Measurements from ENCODE around the gene CEP83. TPM values are rescaled to one million over a fixed set of nuclear protein-coding genes. Genes with fewer than 3 reads are reported as not detected.
A peak's percentile ranks its signal among the peaks of the same experiment; 100 is the strongest.

CEP83 gene
- total RNA-seq, 2 donors from 2014 or later: 22.0 to 26.2 TPM

DNA sequence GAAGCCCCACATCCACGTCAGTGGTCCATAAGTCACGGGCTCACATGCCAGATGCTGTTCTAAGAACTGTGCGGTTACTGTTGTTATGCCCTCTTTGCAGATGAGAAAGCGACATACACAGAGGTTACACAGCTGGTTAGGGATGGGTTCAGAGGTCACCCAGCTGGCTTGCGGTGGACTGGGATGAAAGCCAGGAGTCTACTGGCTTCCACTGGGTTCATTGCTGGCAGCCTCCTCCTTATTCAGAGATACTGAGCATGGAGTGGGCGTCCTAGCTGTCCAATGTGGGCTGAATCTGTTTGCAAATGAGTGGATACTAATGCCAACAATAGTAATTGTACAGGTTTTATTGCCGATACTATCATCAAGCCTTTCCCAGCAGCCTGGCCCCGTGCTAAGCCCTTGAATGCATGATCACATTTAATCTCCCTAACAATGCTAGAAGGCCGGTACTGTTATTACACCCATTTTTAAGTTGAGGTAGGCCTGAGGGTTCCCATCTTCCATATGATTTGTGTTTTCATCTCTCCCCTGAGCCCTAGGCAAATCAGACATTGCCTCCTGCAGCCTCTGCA lies 182.2 kb downstream of the CEP83 start:
- Mint-ChIP-seq H3K27ac (peak overlapping the region in 1 of 2 donors; percentile 18), H3K36me3 (peaks cover 0 to 14% of the 10 kb centered on the region in 2 donors), H3K9me3 (no peaks in the 10 kb centered on the region)
- no peak for ATAC-seq
- no peak for DNase-seq (ENCODE audit: low spot score in 2 of 2)

DNA sequence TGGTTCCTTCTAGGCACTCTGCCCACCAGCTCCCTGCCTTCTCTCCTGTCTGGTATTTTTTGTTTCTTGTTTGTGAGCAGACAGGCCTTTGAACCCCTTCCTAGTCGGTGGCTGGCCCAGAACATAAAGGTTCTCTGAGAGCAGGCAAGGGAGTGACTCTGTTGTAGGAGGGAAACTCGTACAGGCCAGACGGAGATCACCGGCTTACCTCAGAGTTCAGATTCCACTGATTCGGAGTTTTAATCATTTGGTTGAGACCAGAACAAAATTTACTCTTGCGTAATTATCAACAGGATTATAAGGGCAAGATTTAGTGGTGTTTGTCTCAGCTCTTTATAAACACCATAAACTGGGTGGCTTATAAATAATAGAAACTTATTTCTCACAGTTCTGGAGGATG lies 182.9 kb downstream of the CEP83 start:
- no peak overlapping the region for H3K27ac Mint-ChIP-seq
- no peaks in the 10 kb centered on the region for H3K9me3 Mint-ChIP-seq
- H3K36me3 Mint-ChIP-seq: peaks cover 5 to 15% of the 10 kb centered on the region in 2 donors
- DNase-seq (ENCODE audit: low spot score in 2 of 2): no peak
- no peak for ATAC-seq

DNA sequence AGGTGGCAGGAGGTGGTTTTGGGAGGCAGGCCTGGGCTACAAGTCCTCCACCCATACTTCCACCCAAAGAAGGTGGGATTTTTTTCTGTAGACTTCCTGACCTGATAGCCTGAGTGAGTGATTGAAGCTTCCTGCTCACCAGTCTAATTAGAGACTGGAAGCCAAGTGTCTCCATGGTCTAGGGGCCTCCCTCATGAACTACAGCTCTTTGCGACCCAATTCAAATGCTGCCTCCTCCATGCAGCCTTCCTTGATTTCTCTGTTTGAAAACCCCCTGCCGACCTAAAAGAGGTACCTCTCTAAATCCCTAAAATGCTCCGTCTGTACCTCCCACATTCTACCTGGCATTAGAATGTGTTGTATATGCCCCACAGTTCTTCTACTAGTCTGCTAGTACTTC lies 186.4 kb downstream of the CEP83 start:
- no peak for ATAC-seq
- no peaks in the 10 kb centered on the region for H3K9me3 Mint-ChIP-seq
- DNase-seq (ENCODE audit: low spot score in 2 of 2): no peak
- peaks cover 5 to 19% of the 10 kb centered on the region in 2 donors for H3K36me3 Mint-ChIP-seq
- H3K27ac Mint-ChIP-seq: peak overlapping the region; percentile 4 to 15

DNA sequence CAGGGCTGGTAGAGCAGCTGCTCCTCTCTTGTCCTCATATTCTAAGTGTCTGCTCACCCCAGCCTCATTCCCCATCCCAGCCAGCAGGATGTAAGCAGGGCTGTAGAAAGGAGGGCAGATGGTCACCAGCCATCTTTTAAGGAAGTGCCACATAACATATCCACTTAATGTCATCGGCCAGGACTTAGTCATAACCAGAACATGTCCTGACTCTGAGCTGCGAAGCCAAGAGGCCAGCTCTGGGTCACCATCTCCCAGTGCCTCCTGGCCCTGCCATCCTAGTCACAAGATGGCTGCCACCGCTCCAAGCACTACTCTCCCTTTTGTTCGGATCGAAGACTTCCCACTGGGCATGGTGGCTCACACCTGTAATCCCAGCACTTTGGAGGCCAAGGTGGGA lies 187.4 kb downstream of the CEP83 start:
- no peak for ATAC-seq
- H3K27ac Mint-ChIP-seq: peak overlapping the region in 1 of 2 donors; percentile 19
- H3K36me3 Mint-ChIP-seq: peaks cover 10 to 19% of the 10 kb centered on the region in 2 donors
- H3K9me3 Mint-ChIP-seq: no peaks in the 10 kb centered on the region
- DNase-seq (ENCODE audit: low spot score in 2 of 2): no peak

DNA sequence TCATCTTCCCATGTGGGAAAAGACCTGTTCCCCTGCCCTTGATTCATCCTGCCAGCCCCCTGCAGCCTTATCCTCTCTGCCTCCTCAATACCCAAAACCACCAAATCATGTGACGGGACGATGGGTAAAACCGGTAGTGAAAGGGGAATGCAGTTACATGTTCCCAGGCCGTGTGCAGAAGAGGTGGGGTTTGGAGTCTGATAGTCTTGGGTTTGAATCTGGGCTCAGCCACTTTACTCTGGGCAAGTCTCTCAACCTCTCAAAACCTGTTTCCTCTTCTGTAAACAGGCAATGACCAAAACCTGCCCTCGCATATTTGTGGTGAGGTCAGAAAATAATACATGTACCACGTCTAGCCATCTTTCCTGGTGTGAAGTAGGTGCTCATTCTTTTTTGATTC lies 188.3 kb downstream of the CEP83 start:
- no peaks in the 10 kb centered on the region for H3K9me3 Mint-ChIP-seq
- DNase-seq (ENCODE audit: low spot score in 2 of 2): no peak
- peaks cover 17 to 24% of the 10 kb centered on the region in 2 donors for H3K36me3 Mint-ChIP-seq
- no peak overlapping the region for H3K27ac Mint-ChIP-seq
- ATAC-seq: no peak

DNA sequence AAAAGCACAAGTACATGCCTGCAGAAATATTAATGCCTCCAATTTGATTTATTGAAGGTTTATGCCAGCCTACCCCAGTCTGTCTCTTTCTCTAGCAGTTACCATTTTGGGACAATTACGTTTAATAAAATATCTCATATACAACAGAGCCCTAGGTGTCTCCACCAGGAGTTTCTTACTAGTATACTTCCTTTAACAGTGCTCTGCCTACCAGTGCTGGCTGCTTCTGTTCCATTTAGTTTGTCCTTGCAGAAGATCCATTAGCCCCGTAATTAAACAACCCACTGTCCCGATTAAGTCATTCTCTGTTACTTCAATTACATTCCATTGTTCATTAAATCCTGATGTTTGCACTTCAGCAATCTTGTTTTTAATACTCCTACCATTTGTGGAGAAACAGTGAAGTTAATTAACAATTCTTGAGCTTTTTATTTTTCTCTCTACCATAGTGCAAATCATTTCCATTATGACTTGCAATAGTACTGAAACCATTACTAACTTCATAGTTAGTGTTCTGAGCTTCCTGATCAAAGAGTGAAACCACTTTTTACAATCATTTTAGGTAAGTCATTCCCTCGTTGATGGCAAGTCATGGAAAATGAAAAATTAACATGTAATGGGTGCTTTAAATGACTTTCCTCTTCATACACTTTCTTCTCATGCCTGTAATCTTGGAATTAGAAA lies 190.2 kb downstream of the CEP83 start:
- H3K27ac Mint-ChIP-seq: peak overlapping the region; percentile 52 to 82

DNA sequence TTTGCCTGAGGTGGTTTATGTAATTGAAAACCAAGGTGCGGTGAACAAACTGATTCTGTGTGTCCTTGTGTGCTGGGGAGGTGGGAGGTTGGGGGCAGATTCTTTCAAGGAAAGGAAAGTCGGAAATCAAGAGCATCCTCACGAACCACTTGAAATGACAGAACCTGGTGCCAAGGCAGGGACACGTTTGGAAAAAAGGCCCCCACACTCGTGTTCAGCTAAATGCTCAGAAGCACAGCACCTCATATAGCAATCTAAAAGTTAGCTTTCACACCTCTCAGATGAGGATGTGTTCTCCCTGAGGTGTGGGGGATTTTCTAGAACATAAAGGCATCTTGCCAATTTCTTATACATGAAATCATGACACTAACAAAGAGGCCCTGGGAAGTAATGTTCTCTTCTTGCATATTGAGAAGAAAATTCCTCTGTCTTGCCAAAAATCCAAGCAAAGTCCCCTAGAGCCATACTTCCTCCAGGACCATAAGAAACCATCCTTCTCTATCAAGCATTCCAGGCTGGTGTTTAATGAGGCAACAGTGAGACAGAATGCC lies 191.7 kb downstream of the CEP83 start:
- peaks cover 0 to 4% of the 10 kb centered on the region in 2 donors for H3K9me3 Mint-ChIP-seq
- H3K36me3 Mint-ChIP-seq: peaks cover 17 to 32% of the 10 kb centered on the region in 2 donors
- no peak overlapping the region for H3K27ac Mint-ChIP-seq
- DNase-seq (ENCODE audit: low spot score in 2 of 2) (no peak), ATAC-seq (no peak)

More for the DNA sequence above, 190.2 kb downstream of the CEP83 start:
- peaks cover 24 to 32% of the 10 kb centered on the region in 2 donors for H3K36me3 Mint-ChIP-seq
- ATAC-seq (peak; percentile 90 to 92), DNase-seq (ENCODE audit: low spot score in 2 of 2) (no peak)
- peaks cover 0 to 4% of the 10 kb centered on the region in 2 donors for H3K9me3 Mint-ChIP-seq

DNA sequence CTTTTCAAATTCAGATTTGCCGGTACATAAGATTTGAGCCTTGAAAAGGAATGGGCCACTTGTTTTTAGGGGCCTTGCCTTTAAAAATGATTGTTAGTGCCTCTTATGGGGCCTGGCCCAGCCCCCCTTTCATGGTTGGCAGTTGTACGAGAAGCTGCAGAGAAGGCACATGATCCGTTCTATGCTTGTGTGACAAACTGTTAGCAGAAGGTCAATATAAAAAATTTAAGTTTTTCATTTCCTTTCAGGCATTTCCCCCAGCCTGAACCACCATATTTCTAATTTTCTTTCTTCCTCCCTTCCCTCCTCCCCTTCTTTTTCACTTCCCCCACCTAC lies 192.2 kb downstream of the CEP83 start:
- Mint-ChIP-seq H3K27ac (no peak overlapping the region), H3K36me3 (peaks cover 16 to 32% of the 10 kb centered on the region in 2 donors), H3K9me3 (peaks cover 0 to 4% of the 10 kb centered on the region in 2 donors)
- ATAC-seq (no peak), DNase-seq (ENCODE audit: low spot score in 2 of 2) (no peak)

DNA sequence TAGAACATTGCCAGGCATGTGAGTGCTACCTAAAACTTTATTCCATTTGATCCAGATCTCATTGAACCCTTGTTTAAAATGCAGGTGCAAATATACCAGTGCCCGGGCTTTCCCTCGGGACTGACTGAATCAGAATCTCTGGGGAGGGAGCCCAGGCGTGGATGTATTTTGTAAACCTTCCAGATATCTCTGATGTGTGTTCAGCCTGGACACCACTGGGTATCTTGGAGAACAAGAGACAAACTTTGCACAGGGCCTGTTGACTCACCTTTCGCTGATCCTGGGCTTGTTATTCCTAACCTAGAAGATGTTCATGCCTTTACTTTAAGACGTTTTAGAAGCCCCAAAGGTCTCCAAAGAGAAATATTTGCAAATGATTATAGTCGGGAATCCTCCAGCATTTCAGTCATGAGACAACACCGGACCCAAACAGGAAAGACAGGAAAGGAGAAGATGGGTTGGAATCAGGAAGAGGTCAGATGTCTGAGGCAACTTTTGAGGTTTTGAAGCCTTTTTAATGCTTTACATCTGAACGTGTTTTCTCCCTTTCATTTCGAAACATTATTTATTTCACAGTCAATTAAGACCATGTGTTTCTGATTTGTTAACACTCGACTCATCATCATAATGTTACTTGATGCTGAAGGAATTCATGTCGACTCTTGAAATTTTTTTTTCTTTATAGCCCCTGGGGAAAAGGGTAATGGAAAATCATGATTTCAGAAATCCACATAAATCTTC lies 192.7 kb downstream of the CEP83 start:
- Mint-ChIP-seq H3K9me3 (peaks cover 0 to 4% of the 10 kb centered on the region in 2 donors), H3K27ac (no peak overlapping the region), H3K36me3 (peaks cover 11 to 26% of the 10 kb centered on the region in 2 donors)
- ATAC-seq (no peak), DNase-seq (ENCODE audit: low spot score in 2 of 2) (no peak)

DNA sequence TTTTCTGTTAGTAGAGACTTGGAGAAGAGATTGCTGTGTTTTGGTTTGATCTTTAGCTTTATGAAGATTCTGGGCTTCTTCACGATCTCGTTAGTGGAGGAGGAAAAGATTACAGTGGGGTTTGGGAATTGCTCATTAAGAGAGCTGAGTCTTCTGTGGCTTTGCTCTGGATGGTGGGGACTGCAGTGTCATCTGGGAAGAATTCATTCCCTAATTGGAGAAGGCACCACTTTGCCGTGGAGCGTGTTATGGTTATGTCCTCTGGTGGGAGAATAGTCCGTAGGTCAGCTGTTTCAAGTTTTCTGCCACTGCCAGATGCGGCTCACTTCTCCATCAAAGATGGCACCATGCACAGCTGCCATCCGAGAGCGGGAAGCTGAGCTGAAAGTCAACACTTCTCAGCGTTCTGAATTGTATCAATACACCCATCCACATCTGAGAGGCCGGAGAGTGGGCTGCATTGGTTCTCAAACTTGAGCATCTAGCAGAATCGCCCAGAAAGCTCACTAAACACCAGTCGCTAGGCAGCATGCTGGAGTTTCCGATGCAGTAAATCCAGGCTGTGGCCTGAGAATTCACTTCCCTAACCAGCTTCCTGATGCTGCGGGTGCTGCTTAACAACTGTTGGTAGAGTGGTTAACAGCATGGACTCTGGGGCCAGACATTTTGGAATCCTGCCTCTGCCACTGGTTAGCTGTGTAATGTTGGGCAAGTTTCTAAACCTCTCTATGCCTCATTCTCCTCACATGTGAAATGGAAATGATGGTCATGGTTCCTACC lies 193.5 kb downstream of the CEP83 start:
- Mint-ChIP-seq H3K36me3 (peaks cover 5 to 26% of the 10 kb centered on the region in 2 donors), H3K9me3 (peaks cover 0 to 4% of the 10 kb centered on the region in 2 donors), H3K27ac (no peak overlapping the region)
- ATAC-seq: no peak
- no peak for DNase-seq (ENCODE audit: low spot score in 2 of 2)

DNA sequence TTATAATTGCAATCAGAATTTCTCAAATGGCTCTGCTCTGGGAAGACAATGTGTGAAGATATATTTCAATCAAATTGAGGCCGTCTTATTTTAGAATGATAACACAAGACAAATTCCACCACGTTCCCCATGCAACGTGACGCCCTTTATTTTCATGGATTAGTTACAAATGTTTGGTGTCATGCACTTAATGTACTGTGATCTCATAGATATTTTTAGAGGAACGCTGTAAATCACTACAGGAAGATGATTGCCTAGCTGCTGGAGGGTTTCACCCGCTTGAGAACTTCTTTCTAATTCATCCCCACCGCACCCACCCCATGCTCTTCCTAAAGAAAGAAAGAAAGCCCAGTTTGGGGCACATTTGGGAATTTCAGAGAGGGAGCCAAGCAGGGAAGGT lies 194.1 kb downstream of the CEP83 start:
- Mint-ChIP-seq H3K27ac (no peak overlapping the region), H3K36me3 (peaks cover 5 to 26% of the 10 kb centered on the region in 2 donors), H3K9me3 (peaks cover 0 to 4% of the 10 kb centered on the region in 2 donors)
- DNase-seq (ENCODE audit: low spot score in 2 of 2) (no peak), ATAC-seq (no peak)

DNA sequence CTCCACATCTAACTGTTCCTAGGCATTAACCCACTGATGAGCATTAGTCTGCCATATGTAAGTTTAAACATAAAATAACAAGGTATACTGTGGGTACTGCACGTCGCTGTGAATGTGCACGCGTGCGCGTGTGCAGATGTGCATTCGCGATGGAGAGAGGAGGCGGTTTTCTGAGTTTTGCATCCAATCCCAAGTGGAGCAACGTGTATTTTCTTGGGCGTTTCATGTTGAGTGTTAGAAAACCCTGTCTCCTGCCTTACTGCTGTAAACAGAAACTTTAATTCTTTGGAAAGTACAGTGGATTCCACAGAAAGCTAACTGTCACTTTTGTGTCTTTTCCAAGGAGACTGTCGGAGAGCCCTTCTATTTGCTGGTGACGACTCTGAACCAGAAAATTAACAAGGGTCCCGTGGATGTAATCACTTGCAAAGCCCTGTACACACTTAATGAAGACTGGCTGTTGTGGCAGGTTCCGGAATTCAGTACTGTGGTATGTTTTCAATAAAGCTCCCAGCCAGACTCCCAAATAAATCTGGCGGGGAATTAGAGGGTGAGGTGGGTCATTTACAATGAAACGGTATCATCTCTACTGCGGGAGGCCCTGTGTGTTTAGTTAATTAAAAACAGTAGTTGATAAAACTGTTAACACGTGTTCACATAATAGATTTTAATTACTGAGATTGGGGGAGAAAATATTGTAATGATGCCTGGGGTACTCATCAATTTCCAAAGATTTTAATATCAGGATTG lies 194.8 kb downstream of the CEP83 start:
- H3K9me3 Mint-ChIP-seq: peaks cover 0 to 4% of the 10 kb centered on the region in 2 donors
- ATAC-seq: no peak
- H3K27ac Mint-ChIP-seq: no peak overlapping the region
- H3K36me3 Mint-ChIP-seq: peaks cover 5 to 26% of the 10 kb centered on the region in 2 donors
- no peak for DNase-seq (ENCODE audit: low spot score in 2 of 2)

DNA sequence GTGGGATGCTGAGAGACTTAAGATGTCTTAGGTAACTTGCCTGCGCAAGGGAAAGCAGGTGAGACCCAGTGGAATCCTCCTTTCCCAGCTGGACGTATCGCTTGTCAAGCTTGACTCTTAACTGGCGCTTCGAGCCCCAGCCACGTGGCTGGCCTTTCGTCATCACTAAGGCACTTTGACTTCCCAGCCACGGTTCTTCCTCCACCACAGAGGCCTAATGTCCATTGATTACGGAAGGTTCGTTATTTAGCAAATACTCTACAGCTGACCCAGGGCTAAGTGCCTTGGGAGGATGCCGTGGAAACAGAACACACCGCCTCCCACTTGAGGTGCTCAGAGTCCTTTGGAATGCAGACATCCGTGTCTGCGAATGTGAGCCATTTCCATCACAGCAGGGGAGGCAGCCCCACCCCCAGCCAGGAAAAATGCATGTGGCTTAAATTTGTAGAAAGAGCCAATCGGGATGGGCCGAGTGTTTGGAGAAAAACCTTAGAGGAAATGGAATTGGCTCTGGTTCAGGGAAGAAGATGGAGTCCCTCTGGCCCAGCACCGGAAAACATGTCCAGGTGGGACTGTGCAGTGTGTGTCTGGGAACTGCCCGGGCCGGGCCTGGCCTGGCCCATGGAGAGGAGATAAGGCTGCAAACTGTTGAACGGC lies 195.6 kb downstream of the CEP83 start:
- Mint-ChIP-seq H3K27ac (peak overlapping the region in 1 of 2 donors; percentile 92), H3K36me3 (peaks cover 5 to 26% of the 10 kb centered on the region in 2 donors)

DNA sequence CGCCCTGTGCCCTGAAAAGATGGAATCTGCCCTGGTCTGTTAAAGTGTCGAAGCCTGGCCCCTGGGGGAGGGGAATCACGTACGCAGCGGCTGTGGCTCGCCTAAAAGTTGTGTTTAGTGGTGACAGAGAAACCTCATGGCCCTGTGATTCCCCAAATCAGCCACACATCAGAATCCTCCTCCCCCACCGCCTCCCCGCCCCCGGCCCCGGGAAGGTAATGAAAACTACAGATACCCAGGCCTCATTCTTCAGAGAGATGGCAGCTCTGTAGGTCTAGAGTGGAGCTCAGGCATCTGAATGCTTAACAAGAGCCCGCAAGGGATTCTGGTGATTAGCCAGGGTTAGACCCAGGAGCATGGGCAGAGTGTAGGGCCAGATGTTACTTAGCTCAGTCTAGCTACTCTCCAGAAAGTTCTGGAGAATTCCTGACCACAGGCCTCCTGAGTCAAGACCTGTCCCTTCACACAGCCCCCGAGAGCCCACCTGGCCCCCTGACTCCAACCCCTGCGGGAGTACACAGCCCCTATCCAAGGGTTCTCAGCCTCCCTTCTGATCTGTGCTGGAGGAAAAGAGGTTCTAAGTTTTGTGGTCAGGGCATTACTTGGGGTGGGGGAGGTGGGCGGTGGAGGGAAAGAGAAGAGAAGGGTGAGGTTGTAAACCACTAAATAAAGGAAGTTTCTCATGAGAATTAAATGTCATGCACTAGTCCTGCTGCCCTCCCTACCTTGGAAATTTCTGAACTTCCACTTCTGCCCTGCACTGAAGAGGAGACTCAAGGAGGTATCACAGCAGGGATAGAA lies 196.5 kb downstream of the CEP83 start:
- Mint-ChIP-seq H3K27ac (peak overlapping the region; percentile 92 to 96), H3K9me3 (peaks cover 0 to 4% of the 10 kb centered on the region in 2 donors), H3K36me3 (peaks cover 5 to 26% of the 10 kb centered on the region in 2 donors)
- DNase-seq (ENCODE audit: low spot score in 2 of 2) (peak; percentile 46 to 81), ATAC-seq (peak; percentile 76 to 85)

More for the DNA sequence above, 195.6 kb downstream of the CEP83 start:
- ATAC-seq (no peak), DNase-seq (ENCODE audit: low spot score in 2 of 2) (no peak)
- peaks cover 0 to 4% of the 10 kb centered on the region in 2 donors for H3K9me3 Mint-ChIP-seq

All from activated naive CD4-positive, alpha-beta T cell treated with anti-CD3 and anti-CD28 coated beads, Interleukin-2, amount 50 U/mL, for 72 hours (primary cell).